Measurements from ENCODE around the gene PXMP2. TPM values are rescaled to one million over a fixed set of nuclear protein-coding genes. Genes with fewer than 3 reads are reported as not detected.

Gene PXMP2
- polyA plus RNA-seq, 2 of the 4 experiments (the other 2 are of a cell fraction) = 18.7 to 21.3 TPM

- no peak for TF ChIP-seq REST (IDR thresholded peaks at IDR 0.05)
- no peak for TF ChIP-seq HDAC2 (IDR thresholded peaks at IDR 0.05)
Measured at GRCh38 chr12:132677492-132677891, 9.9 kb upstream of the PXMP2 start (continued).

- no peak for DNase-seq (ENCODE audit: low read depth in 1 of 2, low spot score in 1 of 2)
- H3K9me3 ChIP-seq = no peaks in the 10 kb centered on the region
- 75% methylated on average over 5 of the region's 5 CpGs for WGBS (ENCODE audit: missing lambda C conversion rate)
- TF ChIP-seq KDM5A (IDR thresholded peaks at IDR 0.05) (no peak), ZNF302 (CRISPR knock-in tag; IDR thresholded peaks at IDR 0.05) (no peak), ZC3H11A (IDR thresholded peaks at IDR 0.05) (no peak), HOXA7 (CRISPR knock-in tag; IDR thresholded peaks at IDR 0.05) (no peak)
- no peak overlapping the region for H3K27ac ChIP-seq
- CTCF ChIA-PET = interaction anchor here (1.0 kb wide), 1 partner anchor 10 kb away, joined by 5 read pairs; no protein-coding TSS in a partner anchor
- ATAC-seq = no peak
- POLR2A ChIA-PET = no interaction called here
- peak overlapping the region; percentile 84; the same call in 1 of the 3 replicates for H3K4me2 ChIP-seq
- FAIRE-seq = no peak
- peaks cover 5% of the 10 kb centered on the region; the same call in 2 of the 3 replicates for H3K4me1 ChIP-seq
- no peak overlapping the region for H3K4me3 ChIP-seq
Measured at GRCh38 chr12:132685400-132685799, 2.0 kb upstream of the PXMP2 start.

GRCh38 chr12:132686825-132687210 is 569 bp upstream of the PXMP2 start:
- Histone ChIP-seq H3K4me1 (peaks cover 5% of the 10 kb centered on the region; the same call in 2 of the 3 replicates), H3K4me2 (peak overlapping the region; percentile 84), H3K4me3 (peak overlapping the region; percentile 96), H3K9me3 (no peaks in the 10 kb centered on the region), H3K27ac (peak overlapping the region; percentile 86 to 98)
- no peak for FAIRE-seq
- DNase-seq (ENCODE audit: low read depth in 1 of 2, low spot score in 1 of 2) = peak in 1 of 2 experiments; percentile 39
- WGBS (ENCODE audit: missing lambda C conversion rate) = 0% methylated on average over 1 of the region's 55 CpGs
- ChIA-PET CTCF (interaction anchor here (1.0 kb wide), 1 partner anchor 272 kb away, joined by 3 read pairs; no protein-coding TSS in a partner anchor), POLR2A (no interaction called here)
- TF ChIP-seq JUN (IDR thresholded peaks at IDR 0.05) = 0 out of 5 replicates have a peak, but pooled peaks of 1 of the 2 experiments have one; percentile 18
- TF ChIP-seq TP53 (CRISPR knock-in tag; IDR thresholded peaks at IDR 0.05) = 0 out of 2 replicates have a peak, but pooled peaks have one; percentile 32
- TF ChIP-seq HEYL (CRISPR knock-in tag; IDR thresholded peaks at IDR 0.05) = no peak
- TF ChIP-seq CHD2 (IDR thresholded peaks at IDR 0.05; ENCODE audit: low read length, partially characterized antibody) = no peak
- peak; percentile 67 to 77 for ATAC-seq

GRCh38 chr12:132689227-132689626 is 1.8 kb downstream of the PXMP2 start:
- DNase-seq (ENCODE audit: low read depth in 1 of 2, low spot score in 1 of 2) (no peak), FAIRE-seq (no peak), ATAC-seq (no peak)
- H3K4me2 ChIP-seq = peak overlapping the region; percentile 47
- no peak overlapping the region for H3K27ac ChIP-seq
- WGBS (ENCODE audit: missing lambda C conversion rate) = 87% methylated on average over 18 of the region's 18 CpGs
- ChIA-PET POLR2A (no interaction called here), CTCF (no interaction called here)
- peaks cover 5% of the 10 kb centered on the region; the same call in 2 of the 3 replicates for H3K4me1 ChIP-seq
- H3K4me3 ChIP-seq = no peak overlapping the region
- no peaks in the 10 kb centered on the region for H3K9me3 ChIP-seq
- TF ChIP-seq MAX (IDR thresholded peaks at IDR 0.05) (no peak), ZFP36 (IDR thresholded peaks at IDR 0.05; ENCODE audit: borderline replicate concordance, partially characterized antibody) (no peak), SMC3 (IDR thresholded peaks at IDR 0.05) (no peak), JUNB (IDR thresholded peaks at IDR 0.05) (no peak), EHF (CRISPR knock-in tag; IDR thresholded peaks at IDR 0.05) (no peak)

- ChIA-PET CTCF (no interaction called here), POLR2A (no interaction called here)
- Histone ChIP-seq H3K9me3 (no peaks in the 10 kb centered on the region), H3K27ac (no peak overlapping the region), H3K4me1 (peaks cover 5% of the 10 kb centered on the region; the same call in 2 of the 3 replicates), H3K4me2 (no peak overlapping the region), H3K4me3 (no peak overlapping the region)
- FAIRE-seq (no peak), ATAC-seq (no peak), DNase-seq (ENCODE audit: low read depth in 1 of 2, low spot score in 1 of 2) (no peak)
- WGBS (ENCODE audit: missing lambda C conversion rate) = 89% methylated on average over 9 of the region's 9 CpGs
- no peak for TF ChIP-seq EHF (CRISPR knock-in tag; IDR thresholded peaks at IDR 0.05)
- TF ChIP-seq PBX3 (IDR thresholded peaks at IDR 0.05) = no peak
- no peak for TF ChIP-seq RNF2 (IDR thresholded peaks at IDR 0.05; ENCODE audit: borderline replicate concordance, low read depth)
- TF ChIP-seq ESRRA (IDR thresholded peaks at IDR 0.05; ENCODE audit: borderline replicate concordance, low read length) = no peak
- no peak for TF ChIP-seq KDM5A (IDR thresholded peaks at IDR 0.05)
- no peak for TF ChIP-seq CBX2 (IDR thresholded peaks at IDR 0.05; ENCODE audit: borderline replicate concordance, low read depth)
- TF ChIP-seq RFX5 (IDR thresholded peaks at IDR 0.05) = no peak
- no peak for TF ChIP-seq HMGXB4 (CRISPR knock-in tag; IDR thresholded peaks at IDR 0.05; ENCODE audit: borderline replicate concordance)
- TF ChIP-seq ELK1 (IDR thresholded peaks at IDR 0.05; ENCODE audit: low read depth, low read length) = no peak
Measured at GRCh38 chr12:132690112-132690511, 2.7 kb downstream of the PXMP2 start.
